Measurements from ENCODE around the gene CFAP43. TPM values are rescaled to one million over a fixed set of nuclear protein-coding genes. Genes with fewer than 3 reads are reported as not detected.
"Not testable (repeated sequence)": the region's sequence is repeated elsewhere in the genome, so short reads cannot be mapped to it uniquely, and the experiment has no call there.

CFAP43 gene
- total RNA-seq, 4 donors from 2014 or later = 0.16 to 1.00 (median 0.68) TPM; not detected in 1

GRCh38 chr10:104246976-104247375 lies 14.8 kb upstream of the CFAP43 start:
- in situ Hi-C loops (cut with MboI; ENCODE audit: low pct_ligation_motif_present in 1 of 4, low pct_unique_long_range_greater_than_20kb in 1 of 4, low sequenced_read_pairs in 3 of 4) (no loop called here), intact Hi-C loops (cut with DNase I; ENCODE audit: low total_unique reads) (no loop called here)
- H3K4me3 ChIP-seq = no peak overlapping the region
- H3K27me3 ChIP-seq = no peaks in the 10 kb centered on the region
- DNase-seq = no peak
- WGBS, 2 donors (ENCODE audit: low coverage in 1 of 2) = 58% methylated on average over 2 of the region's 2 CpGs; no CpG with 5 or more reads in 1 of the 2 donors
- H3K4me1 ChIP-seq = no peaks in the 10 kb centered on the region
- no peaks in the 10 kb centered on the region for H3K36me3 ChIP-seq
- H3K9me3 ChIP-seq = no peaks in the 10 kb centered on the region
- TF ChIP-seq POLR2A (IDR thresholded peaks at IDR 0.05) = no peak
- no peak for TF ChIP-seq EP300 (IDR thresholded peaks at IDR 0.05; ENCODE audit: low read depth)
- TF ChIP-seq CTCF (IDR thresholded peaks at IDR 0.05) = no peak
- TF ChIP-seq POLR2AphosphoS5 (IDR thresholded peaks at IDR 0.05) = no peak
- H3K27ac ChIP-seq = no peak overlapping the region

- intact Hi-C loops (cut with DNase I; ENCODE audit: low total_unique reads) = no loop called here
- no peaks in the 10 kb centered on the region for H3K27me3 ChIP-seq
- H3K4me1 ChIP-seq = no peaks in the 10 kb centered on the region
- H3K9me3 ChIP-seq = no peaks in the 10 kb centered on the region
- TF ChIP-seq POLR2AphosphoS5 (IDR thresholded peaks at IDR 0.05) (no peak), POLR2A (IDR thresholded peaks at IDR 0.05) (no peak), CTCF (IDR thresholded peaks at IDR 0.05) (no peak), EP300 (IDR thresholded peaks at IDR 0.05; ENCODE audit: low read depth) (no peak)
- H3K4me3 ChIP-seq = no peak overlapping the region
- 96% methylated on average over 34 of the region's 34 CpGs; no CpG with 5 or more reads in 1 of the 2 donors for WGBS, 2 donors (ENCODE audit: low coverage in 1 of 2)
- no peak for DNase-seq
- in situ Hi-C loops (cut with MboI; ENCODE audit: low pct_ligation_motif_present in 1 of 4, low pct_unique_long_range_greater_than_20kb in 1 of 4, low sequenced_read_pairs in 3 of 4) = no loop called here
- H3K36me3 ChIP-seq = no peaks in the 10 kb centered on the region
- no peak overlapping the region for H3K27ac ChIP-seq
These were observed 13.0 kb upstream of the CFAP43 start for GRCh38 chr10:104245066-104245632.

- Histone ChIP-seq H3K36me3 (no peaks in the 10 kb centered on the region), H3K27ac (no peak overlapping the region), H3K4me1 (no peaks in the 10 kb centered on the region), H3K27me3 (no peaks in the 10 kb centered on the region), H3K9me3 (no peaks in the 10 kb centered on the region), H3K4me3 (no peak overlapping the region)
- no peak for DNase-seq
- in situ Hi-C loops (cut with MboI; ENCODE audit: low pct_ligation_motif_present in 1 of 4, low pct_unique_long_range_greater_than_20kb in 1 of 4, low sequenced_read_pairs in 3 of 4) (no loop called here), intact Hi-C loops (cut with DNase I; ENCODE audit: low total_unique reads) (no loop called here)
- TF ChIP-seq EP300 (IDR thresholded peaks at IDR 0.05; ENCODE audit: low read depth) = no peak
- TF ChIP-seq POLR2A (IDR thresholded peaks at IDR 0.05) = no peak
- no peak for TF ChIP-seq POLR2AphosphoS5 (IDR thresholded peaks at IDR 0.05)
- no peak for TF ChIP-seq CTCF (IDR thresholded peaks at IDR 0.05)
- WGBS, 2 donors (ENCODE audit: low coverage in 1 of 2) = 68 to 82% methylated on average over 2 to 5 of the region's 5 CpGs
These were observed 11.3 kb upstream of the CFAP43 start for GRCh38 chr10:104243512-104243911.

- H3K36me3 ChIP-seq; H3K27ac ChIP-seq; H3K9me3 ChIP-seq; in situ Hi-C loops (cut with MboI; ENCODE audit: low pct_ligation_motif_present in 1 of 4, low pct_unique_long_range_greater_than_20kb in 1 of 4, low sequenced_read_pairs in 3 of 4); intact Hi-C loops (cut with DNase I; ENCODE audit: low total_unique reads); H3K4me3 ChIP-seq; DNase-seq; H3K4me1 ChIP-seq; H3K27me3 ChIP-seq: not testable (repeated sequence)
- 67 to 86% methylated on average over 1 to 3 of the region's 3 CpGs for WGBS, 2 donors (ENCODE audit: low coverage in 1 of 2)
These were observed 10.8 kb upstream of the CFAP43 start for GRCh38 chr10:104243009-104243408.

GRCh38 chr10:104242545-104242944 lies 10.4 kb upstream of the CFAP43 start:
- Histone ChIP-seq H3K27me3 (no peaks in the 10 kb centered on the region), H3K27ac (no peak overlapping the region), H3K36me3 (no peaks in the 10 kb centered on the region), H3K9me3 (no peaks in the 10 kb centered on the region), H3K4me1 (no peaks in the 10 kb centered on the region), H3K4me3 (no peak overlapping the region)
- in situ Hi-C loops (cut with MboI; ENCODE audit: low pct_ligation_motif_present in 1 of 4, low pct_unique_long_range_greater_than_20kb in 1 of 4, low sequenced_read_pairs in 3 of 4) = no loop called here
- intact Hi-C loops (cut with DNase I; ENCODE audit: low total_unique reads) = no loop called here
- TF ChIP-seq POLR2AphosphoS5 (IDR thresholded peaks at IDR 0.05) (no peak), POLR2A (IDR thresholded peaks at IDR 0.05) (no peak), EP300 (IDR thresholded peaks at IDR 0.05; ENCODE audit: low read depth) (no peak), CTCF (IDR thresholded peaks at IDR 0.05) (no peak)
- no peak for DNase-seq

All from transverse colon (tissue), 4 donors.